ENCODE measurements around the gene VWF. TPM values are rescaled to one million over a fixed set of nuclear protein-coding genes. Genes with fewer than 3 reads are reported as not detected.

The VWF gene
- total RNA-seq, 4 donors from 2014 or later, result 34.3 to 107 (median 50.3) TPM

DNA sequence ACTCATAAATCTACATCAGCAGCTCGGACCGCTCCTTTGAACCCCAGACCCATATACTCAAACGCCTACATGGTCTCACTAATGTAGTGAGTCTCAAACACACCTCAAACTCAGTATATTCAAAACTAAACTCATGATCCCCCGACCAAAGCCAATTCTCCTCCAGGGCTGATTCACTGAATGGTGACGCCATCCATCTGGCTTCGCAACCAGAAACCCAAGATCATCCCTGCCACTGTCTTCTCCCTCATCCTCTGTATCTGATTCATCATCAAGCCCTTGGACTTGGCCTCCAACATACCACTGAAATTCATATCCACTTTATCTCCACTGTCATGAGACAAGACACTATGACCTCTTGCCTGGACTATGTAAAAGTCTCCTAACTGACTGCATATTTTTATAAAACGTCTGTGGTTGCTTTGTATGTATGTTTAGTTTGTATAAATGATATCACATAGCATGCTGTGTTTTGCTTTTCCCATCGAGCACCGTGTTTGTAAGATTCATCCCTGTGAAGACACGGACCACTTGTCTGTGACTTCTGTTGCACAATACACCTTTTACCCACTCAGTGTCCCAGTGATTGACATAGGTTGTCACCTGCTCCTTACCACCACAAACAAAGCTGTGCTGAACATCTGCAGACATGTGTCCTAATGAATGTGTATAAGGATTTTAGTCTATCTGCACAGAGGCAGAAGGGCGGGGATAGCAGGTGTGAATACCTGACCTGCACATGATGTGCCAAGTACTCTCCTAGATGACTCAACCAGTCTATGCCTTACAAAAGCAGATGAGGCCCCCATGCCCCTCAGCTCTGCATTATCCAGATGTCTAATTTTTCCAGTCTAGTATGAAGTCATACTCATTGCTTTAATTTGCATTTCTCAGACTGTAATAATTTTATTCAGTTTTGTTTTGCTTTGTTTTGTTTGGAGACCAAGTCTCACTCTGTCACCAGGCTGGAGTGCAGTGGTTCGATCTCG is 76.9 kb downstream of the VWF start:
- H3K4me3 ChIP-seq (ENCODE audit: low read depth, poor library complexity, severe bottlenecking), result no peak overlapping the region
- no peak for TF ChIP-seq POLR2A (IDR thresholded peaks at IDR 0.05)
- TF ChIP-seq, protein P1, sequence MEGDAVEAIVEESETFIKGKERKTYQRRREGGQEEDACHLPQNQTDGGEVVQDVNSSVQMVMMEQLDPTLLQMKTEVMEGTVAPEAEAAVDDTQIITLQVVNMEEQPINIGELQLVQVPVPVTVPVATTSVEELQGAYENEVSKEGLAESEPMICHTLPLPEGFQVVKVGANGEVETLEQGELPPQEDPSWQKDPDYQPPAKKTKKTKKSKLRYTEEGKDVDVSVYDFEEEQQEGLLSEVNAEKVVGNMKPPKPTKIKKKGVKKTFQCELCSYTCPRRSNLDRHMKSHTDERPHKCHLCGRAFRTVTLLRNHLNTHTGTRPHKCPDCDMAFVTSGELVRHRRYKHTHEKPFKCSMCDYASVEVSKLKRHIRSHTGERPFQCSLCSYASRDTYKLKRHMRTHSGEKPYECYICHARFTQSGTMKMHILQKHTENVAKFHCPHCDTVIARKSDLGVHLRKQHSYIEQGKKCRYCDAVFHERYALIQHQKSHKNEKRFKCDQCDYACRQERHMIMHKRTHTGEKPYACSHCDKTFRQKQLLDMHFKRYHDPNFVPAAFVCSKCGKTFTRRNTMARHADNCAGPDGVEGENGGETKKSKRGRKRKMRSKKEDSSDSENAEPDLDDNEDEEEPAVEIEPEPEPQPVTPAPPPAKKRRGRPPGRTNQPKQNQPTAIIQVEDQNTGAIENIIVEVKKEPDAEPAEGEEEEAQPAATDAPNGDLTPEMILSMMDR (IDR thresholded peaks at IDR 0.05), result no peak
- intact Hi-C loops (cut with DNase I; ENCODE audit: low total_unique reads), result no loop called here
- WGBS, 2 donors, result 68 to 72% methylated on average over 13 of the region's 13 CpGs
- DNase-seq (ENCODE audit: low spot score in 2 of 2), result no peak

DNA sequence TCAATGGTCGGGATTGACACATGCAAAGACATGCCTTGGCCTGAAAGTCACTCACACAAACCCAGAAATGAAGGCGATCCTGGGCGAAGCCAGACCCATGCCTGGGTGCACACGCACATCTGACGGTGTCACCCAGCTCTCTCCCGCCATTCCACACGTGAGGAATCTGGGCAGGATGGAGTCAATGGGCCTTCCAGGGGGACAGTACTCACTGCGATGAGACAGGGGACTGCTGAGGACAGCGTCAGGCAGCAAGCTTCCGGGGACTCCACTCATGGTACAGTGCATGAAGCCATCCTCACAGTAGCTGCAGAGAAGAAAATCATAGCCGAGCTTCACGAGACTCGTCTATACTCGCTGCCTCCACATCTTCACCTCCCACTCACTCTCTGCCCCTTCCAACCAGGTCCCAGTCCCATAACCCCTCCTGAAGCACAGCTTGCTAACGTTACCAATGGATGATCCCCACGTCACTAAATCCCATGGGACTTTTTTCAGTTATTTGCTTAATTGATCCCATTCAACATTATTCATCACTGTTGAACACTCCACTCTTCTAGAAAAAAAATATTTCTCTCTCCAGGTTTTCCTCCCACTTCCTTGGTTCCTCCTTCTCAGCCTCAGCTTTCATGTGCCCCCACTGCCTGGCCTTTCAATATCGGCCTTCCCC is 77.8 kb downstream of the VWF start:
- WGBS, 2 donors, result 92 to 96% methylated on average over 17 of the region's 17 CpGs
- no peak for DNase-seq (ENCODE audit: low spot score in 2 of 2)
- intact Hi-C loops (cut with DNase I; ENCODE audit: low total_unique reads), result no loop called here
- TF ChIP-seq, protein P1 (IDR thresholded peaks at IDR 0.05), result no peak
- no peak for TF ChIP-seq POLR2A (IDR thresholded peaks at IDR 0.05)
- no peak overlapping the region for H3K4me3 ChIP-seq (ENCODE audit: low read depth, poor library complexity, severe bottlenecking)

DNA sequence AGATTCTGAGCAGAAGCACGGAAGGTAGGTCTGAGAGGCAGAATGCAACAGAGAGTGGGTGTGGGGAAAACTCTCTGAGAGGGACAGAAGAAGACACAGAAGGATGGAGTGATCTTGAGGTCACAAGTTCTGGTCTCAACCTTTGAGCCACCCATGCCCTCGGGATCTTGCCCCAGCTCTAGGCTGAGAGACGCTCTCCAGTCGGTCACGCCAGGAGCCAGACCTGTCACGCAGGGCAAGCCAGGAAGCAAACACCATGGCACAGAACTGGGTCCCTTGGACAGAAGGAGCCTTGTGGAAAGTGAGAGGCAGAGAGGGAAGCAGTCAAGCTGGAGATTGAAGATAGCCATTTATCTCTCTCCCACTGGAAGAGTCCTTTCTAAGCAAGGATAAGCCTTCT is 79.0 kb downstream of the VWF start:
- H3K4me3 ChIP-seq (ENCODE audit: low read depth, poor library complexity, severe bottlenecking), result no peak overlapping the region
- WGBS, 2 donors, result 92 to 96% methylated on average over 6 of the region's 6 CpGs
- no peak for DNase-seq (ENCODE audit: low spot score in 2 of 2)
- intact Hi-C loops (cut with DNase I; ENCODE audit: low total_unique reads), result no loop called here
- TF ChIP-seq, protein P1 (IDR thresholded peaks at IDR 0.05), result no peak
- TF ChIP-seq POLR2A (IDR thresholded peaks at IDR 0.05), result no peak

DNA sequence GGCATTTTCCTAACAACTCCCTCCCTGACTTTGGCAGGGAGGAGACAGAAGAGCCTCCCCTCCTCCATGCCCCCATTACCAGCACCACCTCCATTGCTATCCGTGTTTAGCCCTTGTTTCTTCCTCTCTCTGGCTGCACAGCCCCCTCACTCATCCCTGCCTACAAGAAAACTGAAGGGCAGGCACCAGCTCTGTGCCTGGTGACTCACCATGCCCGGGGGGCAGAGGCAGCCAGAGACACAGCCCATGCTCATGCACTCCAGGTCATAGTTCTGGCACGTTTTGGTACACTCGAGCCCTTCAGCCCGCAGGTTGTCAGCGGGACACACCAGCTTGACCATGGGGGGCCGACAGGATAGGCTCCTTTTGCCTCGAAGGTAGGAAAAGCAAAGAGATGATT is 80.4 kb downstream of the VWF start:
- WGBS, 2 donors, result 27 to 42% methylated on average over 8 of the region's 8 CpGs
- TF ChIP-seq POLR2A (IDR thresholded peaks at IDR 0.05), result no peak
- TF ChIP-seq, protein P1 (IDR thresholded peaks at IDR 0.05), result no peak
- intact Hi-C loops (cut with DNase I; ENCODE audit: low total_unique reads), result loop anchor here (5.0 kb wide), 1 partner anchor 57 kb away; no protein-coding TSS in a partner anchor

DNA sequence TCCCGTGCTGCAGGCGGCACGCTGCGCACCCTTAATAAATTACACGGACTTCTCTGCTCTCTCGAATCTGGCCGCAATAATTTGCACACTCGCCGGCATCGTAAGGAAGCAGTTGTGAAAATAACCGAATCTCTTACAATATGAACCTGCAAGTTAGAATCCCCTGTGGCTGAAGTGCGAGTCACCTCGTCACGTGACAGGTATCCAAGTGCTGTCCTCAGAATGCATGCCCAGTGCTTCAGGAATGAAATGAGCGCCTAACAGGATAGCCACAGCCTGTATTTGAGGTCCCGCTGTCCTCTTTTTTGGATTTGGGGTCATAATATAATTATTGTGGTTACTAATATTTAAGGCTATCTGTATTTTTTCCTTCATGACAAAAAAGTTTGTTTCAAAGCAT is 82.0 kb downstream of the VWF start:
- no peak overlapping the region for H3K4me3 ChIP-seq (ENCODE audit: low read depth, poor library complexity, severe bottlenecking)
- TF ChIP-seq, protein P1 (IDR thresholded peaks at IDR 0.05), result no peak
- TF ChIP-seq POLR2A (IDR thresholded peaks at IDR 0.05), result no peak
- intact Hi-C loops (cut with DNase I; ENCODE audit: low total_unique reads), result loop anchor here (5.0 kb wide), 1 partner anchor 55 kb away; no protein-coding TSS in a partner anchor
- 92 to 93% methylated on average over 16 of the region's 16 CpGs for WGBS, 2 donors
- no peak for DNase-seq (ENCODE audit: low spot score in 2 of 2)

More for the DNA sequence above, 80.4 kb downstream of the VWF start:
- H3K4me3 ChIP-seq (ENCODE audit: low read depth, poor library complexity, severe bottlenecking), result no peak overlapping the region
- DNase-seq (ENCODE audit: low spot score in 2 of 2), result no peak
